Activated T-helper 1 cell treated with anti-CD3 and anti-CD28 coated beads, Interleukin-2, amount 50 U/mL, for 16 hours (primary cell): ENCODE results near the gene INO80E.
A peak's percentile ranks its signal among the peaks of the same experiment; 100 is the strongest.
"Not testable (repeated sequence)": the region's sequence is repeated elsewhere in the genome, so short reads cannot be mapped to it uniquely, and the experiment has no call there.

Experiments used
- DNase-seq, 2 donors: peaks; one replicate each; pipeline ENCODE4 v3.0.0-alpha.2; 2020; ENCODE audit warnings: low read depth in 1 of 2, low spot score in 1 of 2

Gene INO80E, protein sequence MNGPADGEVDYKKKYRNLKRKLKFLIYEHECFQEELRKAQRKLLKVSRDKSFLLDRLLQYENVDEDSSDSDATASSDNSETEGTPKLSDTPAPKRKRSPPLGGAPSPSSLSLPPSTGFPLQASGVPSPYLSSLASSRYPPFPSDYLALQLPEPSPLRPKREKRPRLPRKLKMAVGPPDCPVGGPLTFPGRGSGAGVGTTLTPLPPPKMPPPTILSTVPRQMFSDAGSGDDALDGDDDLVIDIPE

DNA sequence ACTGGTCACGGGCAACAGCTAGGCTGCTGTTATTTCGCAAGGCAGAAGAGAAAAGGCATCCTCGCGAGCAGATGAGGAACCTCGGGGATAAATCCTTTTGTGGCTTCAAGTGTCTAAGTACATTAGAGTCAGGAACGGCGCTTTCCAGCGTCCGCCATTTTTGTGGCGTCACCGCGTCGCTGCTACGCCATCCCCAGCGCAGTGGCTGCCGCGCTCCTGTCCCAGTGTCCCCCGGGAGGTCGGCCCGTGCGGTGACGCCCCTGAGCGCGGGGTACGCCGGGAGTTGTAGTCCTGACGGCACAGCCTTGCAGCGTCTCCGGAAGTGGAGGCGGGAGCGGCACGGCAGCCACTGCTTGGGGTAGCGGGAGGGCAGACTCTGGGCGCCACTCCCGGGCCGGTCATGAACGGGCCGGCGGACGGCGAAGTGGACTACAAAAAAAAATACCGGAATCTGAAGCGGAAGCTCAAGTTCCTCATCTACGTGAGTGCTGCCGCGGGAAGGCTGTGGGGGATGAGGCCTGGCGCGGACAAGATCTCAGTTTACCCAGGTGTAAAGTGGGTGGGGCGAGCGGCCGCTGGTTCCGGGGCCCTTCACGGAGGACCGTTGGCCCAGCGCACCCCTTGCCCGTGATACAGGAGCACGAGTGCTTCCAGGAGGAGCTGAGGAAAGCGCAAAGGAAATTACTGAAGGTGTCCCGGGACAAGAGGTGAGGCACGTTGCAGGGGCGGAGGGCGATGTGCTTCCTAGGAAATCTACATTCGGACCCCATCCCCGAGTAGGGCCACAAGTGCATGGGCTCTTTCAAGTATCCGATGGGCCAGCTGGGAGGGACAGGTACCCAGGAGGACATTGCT is at the start of gene INO80E:
Gene INO80E, plus strand, starts transcription at position 331 of the 855 bp plus-strand sequence. Its CDS starts 70 bp downstream, at position 401.
- peak; percentile 99 for DNase-seq

DNA sequence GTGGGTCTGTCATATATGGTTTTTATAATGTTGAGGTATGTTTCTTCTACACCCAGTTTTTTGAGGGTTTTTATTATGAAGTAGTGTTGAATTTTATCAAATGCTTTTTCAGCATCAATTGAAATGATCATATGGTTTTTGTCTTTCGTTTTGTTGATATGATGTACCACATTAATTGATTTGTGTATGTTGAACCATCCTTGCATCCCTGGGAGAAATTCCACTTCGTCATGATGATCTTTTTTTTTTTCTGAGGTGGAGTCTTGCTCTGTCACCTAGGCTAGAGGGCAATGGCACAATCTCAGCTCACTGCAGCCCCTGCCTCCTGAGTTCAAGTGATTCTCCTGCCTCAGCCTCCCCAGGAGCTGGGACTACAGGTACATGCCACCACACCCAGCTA is 48.1 kb upstream of the INO80E start:
- DNase-seq: no peak

DNA sequence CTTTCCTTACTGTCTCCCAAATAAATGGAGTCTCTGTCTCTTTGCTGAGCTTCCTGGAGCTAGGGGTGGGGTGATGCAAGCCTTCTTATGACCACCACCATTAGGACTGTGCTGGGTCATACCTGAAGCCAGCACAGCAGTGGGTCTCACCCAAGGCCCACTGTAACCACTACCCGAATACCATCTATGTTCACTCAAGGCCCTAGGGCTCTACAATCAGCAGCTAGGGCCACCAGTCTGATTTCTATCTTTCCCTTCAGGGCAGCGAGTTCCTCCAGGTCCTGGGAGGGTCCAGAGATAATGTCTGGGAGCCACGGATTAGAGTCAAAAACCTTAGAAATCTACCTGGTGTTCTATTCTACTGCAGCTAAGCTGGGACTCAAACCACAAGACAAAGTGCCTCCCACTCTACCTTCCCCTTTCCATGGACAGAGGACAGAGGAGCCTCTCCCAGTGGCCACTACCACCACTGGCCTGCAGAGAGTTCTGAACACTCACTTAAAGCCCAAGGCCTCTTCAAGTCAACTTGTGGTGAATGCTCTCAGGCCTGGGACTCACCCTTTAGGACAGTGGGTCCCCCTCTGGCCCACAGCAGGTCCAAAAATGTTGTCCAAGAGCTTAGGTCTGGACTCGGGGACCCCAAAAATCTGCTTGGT is 45.1 kb upstream of the INO80E start:
- DNase-seq: no peak

DNA sequence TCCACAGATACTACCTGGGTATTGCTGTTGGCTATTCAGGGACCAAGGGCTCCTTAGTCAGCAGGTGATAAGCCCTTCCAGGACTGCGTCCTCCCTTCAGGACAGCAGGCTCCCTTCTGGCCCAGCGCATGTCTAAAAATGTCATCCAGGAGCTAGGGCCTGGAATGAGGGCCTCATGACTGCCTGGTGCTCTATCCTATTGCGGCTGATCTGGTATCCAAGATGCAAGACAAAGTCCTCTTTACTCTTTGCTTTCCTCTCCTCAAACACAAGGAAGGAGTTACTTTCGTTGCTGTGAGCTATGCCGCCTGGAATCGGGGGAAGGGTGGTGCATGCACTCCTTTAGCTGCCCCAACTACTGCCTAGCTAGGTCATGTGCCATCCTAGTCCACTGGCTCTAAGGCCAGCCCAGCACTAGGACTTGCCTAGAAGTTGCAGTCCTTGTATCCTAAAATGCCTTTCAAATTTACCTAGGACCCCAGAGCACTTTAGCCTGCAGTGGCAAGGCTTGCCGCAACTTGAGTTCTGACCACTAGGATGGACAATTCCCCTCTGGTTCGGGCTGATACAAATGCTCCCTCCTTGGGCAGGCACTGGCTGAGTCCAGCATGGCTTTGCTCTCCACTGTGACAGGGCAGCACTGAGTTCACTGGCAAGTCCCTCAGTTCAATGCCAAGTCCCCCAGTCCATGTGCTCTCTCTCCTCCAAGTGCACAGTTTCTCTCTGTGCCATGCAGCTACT is 44.2 kb upstream of the INO80E start:
- DNase-seq: no peak

DNA sequence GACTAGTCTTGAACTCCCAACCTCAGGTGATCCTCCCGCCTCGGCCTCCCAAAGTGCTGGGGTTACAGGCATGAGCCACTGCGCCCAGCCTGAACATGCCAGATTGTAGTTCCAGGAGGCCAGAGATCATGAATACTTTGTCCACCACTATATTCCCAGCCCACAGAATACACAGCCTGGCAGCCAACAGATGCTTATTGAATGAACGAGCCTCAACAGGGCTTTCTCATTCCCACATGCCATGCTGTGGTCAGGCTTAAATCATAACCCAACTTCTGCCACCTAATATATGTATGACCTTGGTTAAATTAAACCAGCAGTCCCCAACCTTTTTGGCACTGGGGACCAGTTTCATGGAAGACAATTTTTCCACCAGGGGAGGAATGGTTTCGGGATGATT is 37.3 kb upstream of the INO80E start:
- DNase-seq: no peak

DNA sequence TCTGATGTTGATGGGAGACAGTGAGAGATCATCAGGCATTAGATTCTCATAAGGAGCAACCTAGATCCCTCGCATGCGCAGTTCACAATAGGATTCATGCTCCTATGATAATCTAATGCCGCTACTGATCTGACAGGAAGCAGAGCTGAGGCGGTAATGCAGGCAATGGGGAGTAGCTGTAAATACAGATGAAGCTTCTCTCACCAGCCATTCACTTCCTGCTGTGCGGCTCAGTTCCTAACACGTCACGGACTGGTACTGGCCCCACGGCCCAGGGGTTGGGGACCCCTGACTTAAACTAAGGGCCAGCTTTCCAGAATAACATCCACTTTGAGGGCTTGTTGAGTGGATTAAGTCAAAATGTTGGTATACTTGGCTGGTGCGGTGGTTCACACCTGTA is 36.7 kb upstream of the INO80E start:
- DNase-seq: no peak

DNA sequence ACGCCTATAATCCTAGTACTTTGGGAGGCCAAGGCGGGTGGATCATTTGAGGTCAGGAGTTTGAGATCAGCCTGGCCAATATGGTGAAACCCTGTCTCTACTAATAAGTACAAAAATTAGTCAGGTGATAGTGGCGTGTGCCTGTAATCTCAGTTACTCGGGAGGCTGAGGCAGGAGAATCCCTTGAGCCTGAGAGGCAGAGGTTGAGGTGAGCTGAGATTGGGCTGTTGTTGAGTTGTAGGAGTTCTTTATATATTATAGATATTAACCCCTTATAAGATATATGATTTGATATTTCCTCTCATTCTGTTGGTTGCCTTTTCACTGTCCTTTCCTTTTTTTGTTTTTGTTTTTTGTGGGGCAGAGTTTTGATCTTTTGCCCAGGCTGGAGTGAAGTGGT is 36.2 kb upstream of the INO80E start:
- not testable (repeated sequence) for DNase-seq

DNA sequence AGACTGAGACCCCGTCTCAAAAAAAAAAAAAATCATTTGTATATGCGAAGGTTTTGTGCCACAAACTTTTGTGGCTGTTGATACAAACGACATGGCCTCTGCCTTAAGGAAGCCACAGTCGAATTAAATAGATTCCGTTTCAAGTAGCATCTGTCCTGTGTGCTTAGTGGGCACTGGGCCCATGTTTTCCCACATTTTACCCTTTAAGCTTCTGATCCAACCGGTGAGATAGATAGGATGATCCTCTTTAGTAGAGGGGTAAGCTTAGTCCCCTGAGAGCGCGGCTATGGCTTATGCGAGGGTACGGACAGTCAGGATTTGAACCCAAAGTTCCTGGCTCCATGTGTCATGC is 34.9 kb upstream of the INO80E start:
- DNase-seq: no peak

DNA sequence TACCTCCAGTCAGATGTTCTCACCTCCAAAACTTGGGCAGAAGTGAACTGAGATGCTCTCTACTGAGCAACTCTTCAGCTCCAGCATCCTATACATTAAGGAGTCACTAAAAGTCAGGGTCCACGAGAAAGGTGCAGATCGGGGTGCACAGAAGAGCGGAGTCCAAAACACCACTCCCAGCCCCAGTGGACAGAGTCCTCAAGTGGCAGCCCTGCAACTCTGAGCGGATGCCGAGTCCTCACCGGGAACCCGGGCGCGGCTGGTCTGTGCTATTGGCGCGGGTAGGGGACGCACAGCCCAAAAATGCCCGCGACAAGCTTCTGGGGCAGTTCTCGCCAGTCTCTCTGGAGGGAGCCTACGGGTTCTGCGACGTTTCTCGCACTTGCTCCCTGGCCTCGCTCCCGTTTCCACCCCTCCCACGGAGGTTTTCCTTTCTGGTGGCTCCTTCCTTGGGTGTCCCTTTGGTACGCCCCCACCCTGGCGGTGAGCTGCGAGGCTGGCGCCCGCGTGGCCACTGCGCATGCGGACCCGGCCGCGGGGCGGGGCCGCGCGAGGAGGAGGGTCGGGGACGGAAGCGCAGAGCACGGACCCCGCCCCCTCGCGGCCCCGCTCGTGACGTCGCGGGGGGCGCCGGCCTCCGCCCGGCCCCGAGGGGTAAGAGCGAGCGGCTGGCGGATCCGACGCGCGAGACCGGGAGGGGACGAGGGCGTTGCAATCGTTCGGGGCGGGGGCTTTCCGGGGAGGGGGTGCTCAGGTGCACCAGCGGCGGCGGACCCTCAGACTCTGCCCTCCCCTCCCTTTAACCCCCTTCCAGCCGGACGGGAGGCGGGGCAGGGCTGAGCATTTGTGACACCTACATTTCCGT is 34.3 kb upstream of the INO80E start, which contains the start of gene TMEM219:
Gene TMEM219, plus strand, starts transcription at position 601 of the 865 bp plus-strand sequence. CDS start 1,065 bp downstream, outside the sequence.
- DNase-seq: peak; percentile 88 to 93

DNA sequence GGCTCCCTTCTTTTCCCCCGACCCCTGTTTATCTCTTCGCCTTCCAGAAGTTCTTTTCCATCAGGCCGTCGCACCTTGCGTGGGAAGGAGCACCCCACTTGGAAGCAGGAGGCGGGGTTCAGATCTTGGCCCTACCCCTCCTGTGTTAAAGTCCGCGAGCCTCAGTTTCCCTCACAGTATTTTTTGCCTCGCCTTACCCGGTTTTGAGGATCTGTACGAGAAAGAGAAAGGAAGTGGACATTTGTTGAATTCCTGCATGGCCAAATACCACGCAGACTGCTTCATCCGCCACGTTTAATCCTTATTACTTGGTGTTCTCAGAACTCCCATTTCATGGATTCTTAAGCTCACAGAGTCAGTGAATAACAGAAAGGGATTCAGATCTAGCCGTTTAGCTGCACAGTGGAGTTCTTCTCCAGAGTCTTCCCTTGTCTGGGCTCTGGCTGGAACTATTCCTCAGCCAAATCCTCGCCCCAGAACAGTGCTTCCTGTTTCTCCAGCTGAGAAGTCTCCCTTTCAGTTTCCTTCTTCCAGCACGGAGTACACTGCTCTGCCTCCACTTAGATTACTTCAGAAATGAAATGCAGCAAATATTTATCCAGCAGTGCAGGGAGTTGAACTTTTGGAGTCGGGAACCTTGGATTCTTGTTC is 33.6 kb upstream of the INO80E start:
- DNase-seq: no peak

DNA sequence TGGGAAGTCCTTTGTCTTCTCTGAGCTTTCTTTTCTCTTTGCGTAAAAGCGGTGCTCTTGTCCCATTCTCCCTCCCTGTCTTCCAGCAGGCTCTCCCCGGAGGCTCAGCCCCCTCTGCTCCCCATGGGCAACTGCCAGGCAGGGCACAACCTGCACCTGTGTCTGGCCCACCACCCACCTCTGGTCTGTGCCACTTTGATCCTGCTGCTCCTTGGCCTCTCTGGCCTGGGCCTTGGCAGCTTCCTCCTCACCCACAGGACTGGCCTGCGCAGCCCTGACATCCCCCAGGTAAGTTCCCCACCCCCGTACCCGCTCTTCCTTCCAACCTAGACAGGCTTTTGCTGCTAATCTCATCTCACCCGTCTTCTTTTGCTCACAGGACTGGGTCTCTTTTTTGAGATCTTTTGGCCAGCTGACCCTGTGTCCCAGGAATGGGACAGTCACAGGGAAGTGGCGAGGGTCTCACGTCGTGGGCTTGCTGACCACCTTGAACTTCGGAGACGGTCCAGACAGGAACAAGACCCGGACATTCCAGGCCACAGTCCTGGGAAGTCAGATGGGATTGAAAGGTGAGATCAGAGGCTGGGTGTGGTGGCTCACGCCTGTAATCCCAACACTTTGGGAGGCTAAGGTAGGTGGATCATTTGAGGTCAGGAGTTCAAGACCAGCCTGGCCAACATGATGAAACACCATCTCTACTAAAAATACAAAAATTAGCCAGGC is 32.9 kb upstream of the INO80E start:
- no peak for DNase-seq

DNA sequence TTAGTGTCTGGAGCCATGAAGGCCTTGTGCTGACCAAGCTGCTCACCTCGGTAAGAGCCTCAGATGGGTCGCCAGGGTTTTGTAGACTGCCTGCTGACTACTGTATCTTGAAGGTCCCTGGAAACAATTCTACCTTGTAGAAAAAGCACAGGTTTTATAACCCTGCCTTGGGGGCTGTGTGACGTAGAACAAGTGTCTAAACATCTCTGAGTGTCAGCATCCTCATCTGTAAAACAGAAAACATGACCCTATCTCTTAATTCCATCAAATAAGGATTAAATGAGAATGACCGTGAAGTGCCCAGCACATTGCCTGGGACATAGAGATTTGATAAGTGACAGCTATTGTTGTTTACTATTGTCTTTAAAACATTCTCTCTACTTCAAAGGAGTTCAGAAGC is 27.8 kb upstream of the INO80E start:
- DNase-seq: no peak

DNA sequence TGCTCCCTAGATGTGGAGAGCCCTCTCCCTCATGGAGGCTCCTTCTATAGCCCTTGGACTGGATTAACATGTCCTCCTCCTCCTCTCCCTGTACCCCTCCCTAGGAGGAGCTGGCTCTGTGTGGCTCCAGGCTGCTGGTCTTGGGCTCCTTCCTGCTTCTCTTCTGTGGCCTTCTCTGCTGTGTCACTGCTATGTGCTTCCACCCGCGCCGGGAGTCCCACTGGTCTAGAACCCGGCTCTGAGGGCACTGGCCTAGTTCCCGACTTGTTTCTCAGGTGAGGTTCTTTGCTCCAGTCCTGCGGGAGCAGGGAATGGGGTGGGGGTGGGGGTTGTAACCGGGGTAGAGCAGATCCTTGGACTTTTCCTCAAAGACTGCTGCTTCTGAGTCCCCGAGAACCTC is 24.7 kb upstream of the INO80E start:
- no peak for DNase-seq

DNA sequence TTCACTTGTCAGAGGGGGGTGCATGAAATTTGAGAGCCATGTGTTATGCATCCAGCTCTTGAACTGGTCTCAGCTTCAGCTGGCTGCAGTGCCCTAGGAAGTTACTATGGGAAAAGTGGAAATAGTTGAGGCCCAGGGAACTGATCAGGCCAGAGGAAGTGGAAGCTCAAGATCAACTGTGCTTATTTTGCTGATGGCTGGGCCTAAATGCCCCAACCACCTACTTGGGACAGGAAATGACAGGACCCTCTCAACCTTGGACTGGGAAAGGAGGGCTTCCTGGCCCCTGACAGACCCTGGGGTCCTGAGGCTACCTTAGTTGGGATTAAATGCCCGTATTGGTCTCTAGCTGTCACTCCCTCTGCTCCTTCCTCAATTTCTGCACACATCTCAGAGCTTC is 23.5 kb upstream of the INO80E start:
- no peak for DNase-seq

DNA sequence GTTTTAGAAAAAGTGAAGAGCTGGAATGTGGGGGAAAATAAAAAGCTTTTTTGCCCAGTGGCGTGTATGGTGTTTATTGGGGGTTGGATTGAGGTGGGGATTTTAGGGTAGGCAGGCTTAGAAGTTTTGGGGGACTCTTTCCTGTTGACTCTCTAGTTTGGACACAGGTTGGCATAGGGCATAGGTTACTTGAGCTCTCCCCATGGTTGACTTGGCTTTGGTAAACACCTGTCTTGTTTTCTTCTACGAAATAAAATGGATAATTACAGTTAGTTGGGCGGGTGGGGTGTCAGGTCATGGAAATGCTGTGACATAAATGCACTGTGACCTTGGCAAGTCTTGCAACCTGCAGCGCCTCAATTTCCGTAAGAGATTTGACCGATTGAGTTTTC is 23.1 kb upstream of the INO80E start:
- no peak for DNase-seq

DNA sequence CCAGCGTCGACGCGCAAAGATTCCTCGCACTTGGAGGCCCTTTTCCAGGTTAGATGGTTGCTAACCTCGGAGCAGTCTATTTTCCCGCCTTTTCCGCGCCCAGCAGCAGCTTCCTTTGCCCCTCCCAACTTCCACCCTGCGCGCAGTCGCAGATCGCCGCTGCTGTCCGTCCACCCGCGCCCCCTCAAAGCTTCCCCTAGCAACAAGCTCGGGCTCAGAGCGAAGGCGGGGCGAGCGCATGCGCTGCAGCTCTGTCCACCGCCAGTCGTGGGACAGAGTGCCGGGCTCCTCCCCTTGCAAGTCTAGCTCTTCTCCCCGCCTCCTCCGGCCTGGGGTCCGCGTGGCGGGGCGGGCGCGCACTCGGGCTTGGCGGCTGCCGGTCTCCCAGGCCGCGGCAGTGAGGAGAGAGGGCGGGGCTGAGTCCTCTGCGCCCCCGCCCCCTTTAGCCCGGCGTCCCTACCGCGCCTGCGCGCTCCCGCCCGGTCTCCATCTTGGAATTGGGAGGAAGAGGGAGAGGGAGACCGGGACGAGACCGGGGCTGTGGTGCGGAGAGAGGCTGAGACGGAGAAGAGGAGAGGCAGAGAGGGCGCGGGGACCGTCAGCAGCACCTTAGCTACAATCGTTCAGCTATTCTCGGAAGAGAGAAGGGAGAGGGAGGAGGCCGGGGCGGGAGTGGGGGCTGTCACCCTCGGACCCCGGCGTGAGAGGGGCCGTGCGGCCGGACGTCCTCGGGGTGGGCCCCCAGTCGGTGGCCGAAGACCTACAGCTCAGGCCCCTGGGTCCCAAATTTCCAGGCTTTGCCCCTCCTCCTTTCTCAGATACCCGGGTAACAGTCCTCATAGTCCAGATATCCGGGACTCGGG is 22.4 kb upstream of the INO80E start, which contains the start of gene TAOK2:
Gene TAOK2, plus strand, starts transcription at position 485 of the 863 bp plus-strand sequence. CDS start 3,905 bp downstream, outside the sequence.
- peak; percentile 79 to 93 for DNase-seq

DNA sequence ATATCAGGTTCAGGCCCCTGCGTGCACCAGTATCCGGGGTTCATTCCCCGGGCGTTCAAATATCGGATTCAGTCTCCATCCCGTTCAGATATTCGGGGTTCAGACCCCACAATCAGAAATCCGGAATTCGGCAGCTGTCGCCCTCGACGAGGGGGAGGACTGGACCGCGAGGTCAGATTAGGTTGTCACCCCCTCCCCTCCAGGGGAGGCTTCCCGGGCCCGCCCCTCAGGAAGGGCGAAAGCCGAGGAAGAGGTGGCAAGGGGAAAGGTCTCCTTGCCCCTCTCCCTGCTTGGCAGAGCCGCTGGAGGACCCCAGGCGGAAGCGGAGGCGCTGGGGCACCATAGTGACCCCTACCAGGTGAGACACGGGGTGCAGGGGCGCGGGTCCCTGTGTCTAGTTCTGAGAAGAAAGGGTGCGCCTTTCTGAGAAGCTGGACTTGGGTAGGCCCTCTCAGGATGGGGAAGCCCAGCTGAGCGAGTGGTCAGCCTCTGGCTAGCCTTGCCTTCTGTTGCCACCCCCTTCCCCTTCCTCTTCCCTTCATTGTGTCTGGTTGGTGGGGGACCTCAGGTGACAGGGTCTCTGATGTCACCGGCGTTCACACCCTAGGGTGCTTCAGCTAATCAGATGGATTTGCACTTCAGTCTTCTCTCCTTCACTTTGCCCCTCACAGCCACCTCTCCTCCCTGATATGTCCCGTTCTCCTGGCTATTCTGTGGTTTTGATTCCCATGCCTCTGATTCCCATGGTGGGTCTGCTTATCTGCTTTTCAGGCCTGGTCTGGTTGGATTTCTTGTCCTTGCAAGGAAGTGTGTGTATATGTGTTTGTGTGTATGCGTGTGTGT is 21.5 kb upstream of the INO80E start:
- DNase-seq: no peak
